Left lobe of liver (tissue), 2 donors: ENCODE measurements around the gene COX10. TPM values are rescaled to one million over a fixed set of nuclear protein-coding genes. Genes with fewer than 3 reads are reported as not detected.
A peak's percentile ranks its signal among the peaks of the same experiment; 100 is the strongest.
"Not testable (repeated sequence)": the region's sequence is repeated elsewhere in the genome, so short reads cannot be mapped to it uniquely, and the experiment has no call there.

Experiments used
- ATAC-seq: fragments of 200-7000 bp; cut with Tn5 transposase; one replicate; pipeline ENCODE4 v1.9.1; 2020; ENCODE audit warnings: mild to moderate bottlenecking, moderate library complexity
- DNase-seq: peaks from one replicate; pipeline ENCODE4 v3.0.0-alpha.2; 2020; ENCODE audit warnings: low spot score
- total RNA-seq: library from RNA; stranded (reverse); gene quantifications from one replicate; pipeline ENCODE4 v1.2.1, GENCODE V29; 2021
- donor health status: DM: no; HTN: no; CAD: no; lungs with moderate emphysema.
- donor health status: DM: no; HTN: yes; CAD: no.

Gene COX10
- total RNA-seq, 1 donor from 2014 or later = 7.8 TPM

GRCh38 chr17:14118951-14119350 is 49.6 kb downstream of the COX10 start:
- DNase-seq = no peak
- no peak for ATAC-seq

- ATAC-seq (no peak), DNase-seq (no peak)
Observed at GRCh38 chr17:14119546-14119945, 50.2 kb downstream of the COX10 start.

GRCh38 chr17:14121952-14122351 is 52.6 kb downstream of the COX10 start:
- ATAC-seq = no peak
- no peak for DNase-seq

GRCh38 chr17:14123619-14124278 is 54.4 kb downstream of the COX10 start:
- peak; percentile 67 for ATAC-seq
- no peak for DNase-seq

- peak; percentile 29 for ATAC-seq
- no peak for DNase-seq
Observed at GRCh38 chr17:14124854-14125253, 55.5 kb downstream of the COX10 start.

- DNase-seq = no peak
- peak; percentile 70 for ATAC-seq
Observed at GRCh38 chr17:14125518-14126137, 56.3 kb downstream of the COX10 start.

GRCh38 chr17:14133104-14133503 is 63.8 kb downstream of the COX10 start:
- no peak for ATAC-seq
- no peak for DNase-seq

GRCh38 chr17:14134456-14134855 is 65.2 kb downstream of the COX10 start:
- DNase-seq (no peak), ATAC-seq (peak; percentile 67)

- DNase-seq = no peak
- no peak for ATAC-seq
Observed at GRCh38 chr17:14135906-14136590, 66.7 kb downstream of the COX10 start.

GRCh38 chr17:14138649-14139048 is 69.3 kb downstream of the COX10 start:
- ATAC-seq (no peak), DNase-seq (no peak)

- ATAC-seq (no peak), DNase-seq (no peak)
Observed at GRCh38 chr17:14143688-14144087, 74.4 kb downstream of the COX10 start.

- DNase-seq = no peak
- no peak for ATAC-seq
Observed at GRCh38 chr17:14144508-14144907, 75.2 kb downstream of the COX10 start.

- no peak for ATAC-seq
- no peak for DNase-seq
Observed at GRCh38 chr17:14149751-14150150, 80.4 kb downstream of the COX10 start.

GRCh38 chr17:14150619-14151018 is 81.3 kb downstream of the COX10 start:
- ATAC-seq (no peak), DNase-seq (no peak)

- DNase-seq = no peak
- peak; percentile 33 for ATAC-seq
Observed at GRCh38 chr17:14152721-14153120, 83.4 kb downstream of the COX10 start.

- DNase-seq (no peak), ATAC-seq (no peak)
Observed at GRCh38 chr17:14153374-14153773, 84.1 kb downstream of the COX10 start.

- DNase-seq = no peak
Observed at GRCh38 chr17:14156689-14157088, 87.4 kb downstream of the COX10 start.

GRCh38 chr17:14157822-14158221 is 88.5 kb downstream of the COX10 start:
- DNase-seq (no peak), ATAC-seq (no peak)

More at GRCh38 chr17:14156689-14157088, 87.4 kb downstream of the COX10 start:
- no peak for ATAC-seq

- no peak for ATAC-seq
Observed at GRCh38 chr17:14158707-14159106, 89.4 kb downstream of the COX10 start.

GRCh38 chr17:14161419-14161818 is 92.1 kb downstream of the COX10 start:
- ATAC-seq (no peak), DNase-seq (no peak)

More at GRCh38 chr17:14158707-14159106, 89.4 kb downstream of the COX10 start:
- no peak for DNase-seq

- DNase-seq (no peak), ATAC-seq (no peak)
Observed at GRCh38 chr17:14165616-14166015, 96.3 kb downstream of the COX10 start.

- ATAC-seq, DNase-seq: not testable (repeated sequence)
Observed at GRCh38 chr17:14167831-14168230, 98.5 kb downstream of the COX10 start.
